Neural progenitor cell (in vitro differentiated cells): ENCODE data around the gene ERICH4.

Experiments
- CTCF ChIP-seq: fragments of 200-600 bp; sonication (generic); IDR thresholded peaks from 2 replicates; pipeline ENCODE4 v1.5.1; 2017; ENCODE audit warnings: antibody characterized with exemption, mild to moderate bottlenecking
- EZH2 ChIP-seq: fragments of 200-600 bp; sonication (generic); IDR thresholded peaks from 2 replicates; pipeline ENCODE4 v1.6.1; 2017; ENCODE audit warnings: antibody characterized with exemption, mild to moderate bottlenecking, moderate library complexity

- TF ChIP-seq CTCF (no peak), EZH2 (no peak)
Observed at GRCh38 chr19:41402010-41402409, 40.9 kb upstream of the ERICH4 start.
